Measurements from ENCODE around the gene MCTS1. TPM values are rescaled to one million over a fixed set of nuclear protein-coding genes. Genes with fewer than 3 reads are reported as not detected.
A peak's percentile ranks its signal among the peaks of the same experiment; 100 is the strongest.

The MCTS1 gene
- total and polyA plus RNA-seq, 2 donors (not counting 3 experiments of a cell fraction or from before 2014, with no cell fraction given) = 36.1 to 70.0 TPM

DNA sequence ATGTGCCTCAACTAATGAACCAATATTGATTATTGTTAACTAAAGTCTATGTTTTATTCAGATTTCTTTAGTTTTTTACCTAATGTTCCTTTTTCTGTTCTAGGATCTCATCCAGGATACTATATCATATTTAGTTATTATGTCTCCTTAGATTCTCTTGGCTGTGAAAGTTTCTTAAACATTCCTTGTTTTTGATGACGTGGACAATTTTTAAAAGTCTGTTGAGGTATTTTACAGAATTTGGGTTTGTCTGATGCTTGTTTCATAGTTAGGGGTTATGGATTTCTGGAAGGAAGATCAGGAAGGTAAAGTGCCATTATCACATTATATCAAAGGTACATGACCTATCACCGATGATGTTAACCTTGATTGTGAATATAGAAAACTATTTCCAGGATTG is 18.2 kb upstream of the MCTS1 start:
- no peaks in the 10 kb centered on the region for H3K27me3 ChIP-seq (ENCODE audit: control insufficient read depth in 2 of 2, insufficient read depth in 2 of 2, low read length in 2 of 2)
- dilution Hi-C loops (cut with MboI; ENCODE audit: extremely low pct_ligation_motif_present, low sequenced_read_pairs) = no loop called here
- no peak overlapping the region for H3K4me2 ChIP-seq (ENCODE audit: insufficient read depth, low read length)
- H3K4me3 ChIP-seq (replicated peaks in 1 of 3; ENCODE audit: insufficient read depth in 1 of 3, low read depth in 1 of 3, low read length in 3 of 3) = no peak overlapping the region
- no peaks in the 10 kb centered on the region for H3K36me3 ChIP-seq (ENCODE audit: control insufficient read depth in 2 of 2, extremely low read depth in 1 of 2, insufficient read depth in 2 of 2, low read length in 2 of 2)
- no peak overlapping the region for H3K27ac ChIP-seq (ENCODE audit: insufficient read depth, low read depth, low read length)
- ChIA-PET POLR2A (no interaction called here), CTCF (no interaction called here)
- H4K20me1 ChIP-seq (replicated peaks; ENCODE audit: control insufficient read depth, extremely low read depth, insufficient read depth, low read length) = no peaks in the 10 kb centered on the region
- TF ChIP-seq EZH2 (IDR thresholded peaks at IDR 0.05; ENCODE audit: borderline replicate concordance, low read depth, low read length, severe bottlenecking) (no peak), FOS (IDR thresholded peaks at IDR 0.05; ENCODE audit: borderline replicate concordance, insufficient read depth, low read length) (no peak)
- no peak overlapping the region for H2AFZ ChIP-seq (ENCODE audit: low read depth, low read length)
- peaks cover 4% of the 10 kb centered on the region for H3K4me1 ChIP-seq (ENCODE audit: control insufficient read depth, extremely low read depth, insufficient read depth, low read length)
- no TSS peak for BruUV-seq (replicated peaks)
- FAIRE-seq (no peak), DNase-seq (ENCODE audit: low read depth, low spot score) (no peak)
- no peaks in the 10 kb centered on the region for H3K79me2 ChIP-seq (ENCODE audit: control insufficient read depth, insufficient read depth, low read length)
- no peak overlapping the region for H3K9ac ChIP-seq (replicated peaks; ENCODE audit: extremely low read depth, insufficient read depth, low read length)
- no peaks in the 10 kb centered on the region for H3K9me1 ChIP-seq (replicated peaks; ENCODE audit: control insufficient read depth, extremely low read depth, insufficient read depth, low read length)
- intact Hi-C loops (cut with micrococcal nuclease) = no loop called here
- H3K9me3 ChIP-seq (replicated peaks; ENCODE audit: control insufficient read depth, insufficient read depth, low read length) = no peaks in the 10 kb centered on the region

GRCh38 chrX:120604361-120604782 is 471 bp downstream of the MCTS1 start:
- Histone ChIP-seq H3K4me3 (replicated peaks in 1 of 3; ENCODE audit: insufficient read depth in 1 of 3, low read depth in 1 of 3, low read length in 3 of 3) (peak overlapping the region; percentile 76 to 83 (median 79)), H3K4me1 (ENCODE audit: control insufficient read depth, extremely low read depth, insufficient read depth, low read length) (peaks cover 10% of the 10 kb centered on the region), H3K9ac (replicated peaks; ENCODE audit: extremely low read depth, insufficient read depth, low read length) (peak overlapping the region; percentile 86), H3K4me2 (ENCODE audit: insufficient read depth, low read length) (peak overlapping the region; percentile 94), H3K9me1 (replicated peaks; ENCODE audit: control insufficient read depth, extremely low read depth, insufficient read depth, low read length) (no peaks in the 10 kb centered on the region), H3K27me3 (ENCODE audit: control insufficient read depth in 2 of 2, insufficient read depth in 2 of 2, low read length in 2 of 2) (no peaks in the 10 kb centered on the region), H3K9me3 (replicated peaks; ENCODE audit: control insufficient read depth, insufficient read depth, low read length) (no peaks in the 10 kb centered on the region), H3K79me2 (ENCODE audit: control insufficient read depth, insufficient read depth, low read length) (peaks cover 29% of the 10 kb centered on the region), H2AFZ (ENCODE audit: low read depth, low read length) (no peak overlapping the region), H4K20me1 (replicated peaks; ENCODE audit: control insufficient read depth, extremely low read depth, insufficient read depth, low read length) (no peaks in the 10 kb centered on the region), H3K36me3 (ENCODE audit: control insufficient read depth in 2 of 2, extremely low read depth in 1 of 2, insufficient read depth in 2 of 2, low read length in 2 of 2) (peaks cover 0 to 3% of the 10 kb centered on the region in 2 experiments), H3K27ac (ENCODE audit: insufficient read depth, low read depth, low read length) (peak overlapping the region; percentile 72)
- intact Hi-C loops (cut with micrococcal nuclease) (loop anchor here (2.0 to 5.0 kb wide), 4 partner anchors 26 to 166 kb away; partner anchors contain the start of gene C1GALT1C1), dilution Hi-C loops (cut with MboI; ENCODE audit: extremely low pct_ligation_motif_present, low sequenced_read_pairs) (no loop called here)
- DNase-seq (ENCODE audit: low read depth, low spot score) (peak; percentile 45), FAIRE-seq (no peak)
- TF ChIP-seq, protein P1, sequence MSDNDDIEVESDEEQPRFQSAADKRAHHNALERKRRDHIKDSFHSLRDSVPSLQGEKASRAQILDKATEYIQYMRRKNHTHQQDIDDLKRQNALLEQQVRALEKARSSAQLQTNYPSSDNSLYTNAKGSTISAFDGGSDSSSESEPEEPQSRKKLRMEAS (IDR thresholded peaks at IDR 0.05; ENCODE audit: insufficient read depth, insufficient read length) = no peak
- TF ChIP-seq POLR2A (IDR thresholded peaks at IDR 0.05; ENCODE audit: low read depth, low read length) = peak; percentile 2
- TF ChIP-seq EZH2 (IDR thresholded peaks at IDR 0.05; ENCODE audit: borderline replicate concordance, low read depth, low read length, severe bottlenecking) = no peak
- ChIA-PET CTCF (interaction anchor here (1.1 kb wide), 1 partner anchor 14 kb away, joined by 3 read pairs; no protein-coding TSS in a partner anchor), POLR2A (interaction anchor here (0.7 to 2.0 kb wide), 5 partner anchors 10 to 68 kb away, joined by 3 to 17 read pairs (median 6); partner anchors contain the start of gene CUL4B)
- TSS peak; percentile 81 for BruUV-seq (replicated peaks)

Measured in endothelial cell of umbilical vein (primary cell).